22Rv1 (cell line): ENCODE data around the gene RBMS1.

Source experiments
- ZFX ChIP-seq: fragments of 450-650 bp; IDR thresholded peaks from 2 replicates; pipeline ENCODE4 v1.6.1; 2017; ENCODE audit warnings: antibody characterized with exemption, borderline replicate concordance
- TF ChIP-seq, protein P1 (sequence below): fragments of 450-650 bp; IDR thresholded peaks from 2 replicates; pipeline ENCODE4 v1.5.1; 2017; ENCODE audit warnings: mild to moderate bottlenecking

GRCh38 chr2:160516547-160517365 lies 23.1 kb upstream of the RBMS1 start:
- TF ChIP-seq, protein P1, sequence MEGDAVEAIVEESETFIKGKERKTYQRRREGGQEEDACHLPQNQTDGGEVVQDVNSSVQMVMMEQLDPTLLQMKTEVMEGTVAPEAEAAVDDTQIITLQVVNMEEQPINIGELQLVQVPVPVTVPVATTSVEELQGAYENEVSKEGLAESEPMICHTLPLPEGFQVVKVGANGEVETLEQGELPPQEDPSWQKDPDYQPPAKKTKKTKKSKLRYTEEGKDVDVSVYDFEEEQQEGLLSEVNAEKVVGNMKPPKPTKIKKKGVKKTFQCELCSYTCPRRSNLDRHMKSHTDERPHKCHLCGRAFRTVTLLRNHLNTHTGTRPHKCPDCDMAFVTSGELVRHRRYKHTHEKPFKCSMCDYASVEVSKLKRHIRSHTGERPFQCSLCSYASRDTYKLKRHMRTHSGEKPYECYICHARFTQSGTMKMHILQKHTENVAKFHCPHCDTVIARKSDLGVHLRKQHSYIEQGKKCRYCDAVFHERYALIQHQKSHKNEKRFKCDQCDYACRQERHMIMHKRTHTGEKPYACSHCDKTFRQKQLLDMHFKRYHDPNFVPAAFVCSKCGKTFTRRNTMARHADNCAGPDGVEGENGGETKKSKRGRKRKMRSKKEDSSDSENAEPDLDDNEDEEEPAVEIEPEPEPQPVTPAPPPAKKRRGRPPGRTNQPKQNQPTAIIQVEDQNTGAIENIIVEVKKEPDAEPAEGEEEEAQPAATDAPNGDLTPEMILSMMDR = no peak
- TF ChIP-seq ZFX = no peak
